Measurements from ENCODE around the gene STRIP2. TPM values are rescaled to one million over a fixed set of nuclear protein-coding genes. Genes with fewer than 3 reads are reported as not detected.

The STRIP2 gene
- total and polyA plus RNA-seq, 2 experiments from 2014 or later: 0.83 to 1.1 TPM

DNA sequence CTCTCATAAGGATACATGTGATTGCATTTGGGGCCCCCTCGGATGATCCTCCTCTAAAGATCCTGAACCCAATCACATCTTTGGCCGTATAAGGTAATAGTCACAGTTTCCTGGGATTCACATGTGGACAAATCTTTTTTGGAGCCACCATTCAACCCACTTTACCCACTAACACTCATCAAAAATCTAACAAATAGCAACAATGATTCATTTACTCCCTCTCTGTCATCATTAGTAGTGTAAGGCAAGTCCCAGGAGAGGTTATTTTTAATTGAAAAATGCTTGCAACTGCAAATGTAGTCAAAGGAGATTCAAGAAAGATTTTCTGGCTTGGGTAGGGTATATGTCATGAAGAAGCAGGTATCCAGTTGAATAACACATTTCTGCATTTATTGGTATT lies 58.2 kb downstream of the STRIP2 start:
- no peaks in the 10 kb centered on the region for H3K4me1 ChIP-seq (ENCODE audit: insufficient read depth)
- H3K27me3 ChIP-seq: no peaks in the 10 kb centered on the region
- no peaks in the 10 kb centered on the region for H3K79me2 ChIP-seq
- no peak for DNase-seq (ENCODE audit: low spot score)
- no peaks in the 10 kb centered on the region for H3K36me3 ChIP-seq (replicated peaks; ENCODE audit: insufficient read depth, low read depth)
- H3K4me2 ChIP-seq: no peak overlapping the region
- WGBS (ENCODE audit: low lambda C conversion rate, missing lambda C conversion rate): 90% methylated on average over 2 of the region's 2 CpGs
- no peaks in the 10 kb centered on the region for H4K20me1 ChIP-seq (ENCODE audit: insufficient read depth, poor library complexity, severe bottlenecking)
- no peak overlapping the region for H3K4me3 ChIP-seq
- no peaks in the 10 kb centered on the region for H3K9me3 ChIP-seq (ENCODE audit: low read depth)
- H2AFZ ChIP-seq: no peak overlapping the region
- no peak overlapping the region for H3K27ac ChIP-seq
- no peaks in the 10 kb centered on the region for H3K9me2 ChIP-seq (replicated peaks; ENCODE audit: insufficient read depth)
- TF ChIP-seq, protein P1, sequence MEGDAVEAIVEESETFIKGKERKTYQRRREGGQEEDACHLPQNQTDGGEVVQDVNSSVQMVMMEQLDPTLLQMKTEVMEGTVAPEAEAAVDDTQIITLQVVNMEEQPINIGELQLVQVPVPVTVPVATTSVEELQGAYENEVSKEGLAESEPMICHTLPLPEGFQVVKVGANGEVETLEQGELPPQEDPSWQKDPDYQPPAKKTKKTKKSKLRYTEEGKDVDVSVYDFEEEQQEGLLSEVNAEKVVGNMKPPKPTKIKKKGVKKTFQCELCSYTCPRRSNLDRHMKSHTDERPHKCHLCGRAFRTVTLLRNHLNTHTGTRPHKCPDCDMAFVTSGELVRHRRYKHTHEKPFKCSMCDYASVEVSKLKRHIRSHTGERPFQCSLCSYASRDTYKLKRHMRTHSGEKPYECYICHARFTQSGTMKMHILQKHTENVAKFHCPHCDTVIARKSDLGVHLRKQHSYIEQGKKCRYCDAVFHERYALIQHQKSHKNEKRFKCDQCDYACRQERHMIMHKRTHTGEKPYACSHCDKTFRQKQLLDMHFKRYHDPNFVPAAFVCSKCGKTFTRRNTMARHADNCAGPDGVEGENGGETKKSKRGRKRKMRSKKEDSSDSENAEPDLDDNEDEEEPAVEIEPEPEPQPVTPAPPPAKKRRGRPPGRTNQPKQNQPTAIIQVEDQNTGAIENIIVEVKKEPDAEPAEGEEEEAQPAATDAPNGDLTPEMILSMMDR (IDR thresholded peaks at IDR 0.05; ENCODE audit: poor library complexity): no peak
- TF ChIP-seq EZH2 (IDR thresholded peaks at IDR 0.05; ENCODE audit: borderline replicate concordance) (no peak), EZH2phosphoT487 (IDR thresholded peaks at IDR 0.05; ENCODE audit: low read depth, severe bottlenecking, unreplicated experiment) (no peak)

DNA sequence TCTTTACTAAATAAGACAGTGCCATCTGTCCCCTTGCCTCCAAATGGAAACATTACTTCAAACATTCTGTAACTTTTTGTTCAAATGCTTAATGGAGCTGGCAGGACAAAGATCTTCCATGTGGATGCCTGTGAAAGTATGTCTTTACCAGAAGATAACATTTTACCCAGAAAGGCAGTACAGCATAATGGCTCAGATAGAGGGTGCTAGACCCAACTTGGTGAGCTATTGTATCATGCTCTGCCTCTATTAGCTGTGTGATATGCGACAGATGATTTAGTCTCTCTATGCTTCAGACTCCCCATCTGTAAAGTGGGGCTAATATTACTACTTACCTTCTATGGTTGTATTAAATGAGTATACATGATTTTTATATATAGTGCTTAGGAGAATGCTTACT lies 59.3 kb downstream of the STRIP2 start:
- no peaks in the 10 kb centered on the region for H3K9me3 ChIP-seq (ENCODE audit: low read depth)
- H3K36me3 ChIP-seq (replicated peaks; ENCODE audit: insufficient read depth, low read depth): no peaks in the 10 kb centered on the region
- no peaks in the 10 kb centered on the region for H3K9me2 ChIP-seq (replicated peaks; ENCODE audit: insufficient read depth)
- no peaks in the 10 kb centered on the region for H3K79me2 ChIP-seq
- no peak for DNase-seq (ENCODE audit: low spot score)
- WGBS (ENCODE audit: low lambda C conversion rate, missing lambda C conversion rate): 96% methylated on average over 1 of the region's 1 CpG
- no peak overlapping the region for H3K4me3 ChIP-seq
- TF ChIP-seq, protein P1 (IDR thresholded peaks at IDR 0.05; ENCODE audit: poor library complexity): peak; percentile 18
- no peak for TF ChIP-seq EZH2phosphoT487 (IDR thresholded peaks at IDR 0.05; ENCODE audit: low read depth, severe bottlenecking, unreplicated experiment)
- no peaks in the 10 kb centered on the region for H3K4me1 ChIP-seq (ENCODE audit: insufficient read depth)
- no peaks in the 10 kb centered on the region for H4K20me1 ChIP-seq (ENCODE audit: insufficient read depth, poor library complexity, severe bottlenecking)
- no peak overlapping the region for H3K27ac ChIP-seq
- H2AFZ ChIP-seq: no peak overlapping the region
- no peaks in the 10 kb centered on the region for H3K27me3 ChIP-seq
- H3K4me2 ChIP-seq: no peak overlapping the region

DNA sequence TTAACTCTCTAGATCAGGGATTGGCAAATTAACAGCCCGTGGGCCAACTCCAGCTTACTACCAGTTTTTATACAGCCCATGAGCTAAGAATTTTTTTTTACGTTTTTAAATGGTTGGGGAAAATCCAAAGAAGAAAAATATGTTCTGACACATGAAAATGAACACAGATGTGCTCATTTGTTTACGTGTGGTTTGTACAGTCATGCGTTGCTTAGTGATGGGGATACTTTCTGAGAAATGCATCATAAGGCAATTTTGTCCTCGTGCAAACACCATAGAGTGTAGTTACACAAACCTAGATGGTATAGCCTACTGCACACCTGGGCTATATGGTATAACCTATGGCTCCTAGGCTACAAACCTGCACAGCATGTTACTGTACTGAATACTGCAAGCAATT lies 59.8 kb downstream of the STRIP2 start:
- peak; percentile 19 for DNase-seq (ENCODE audit: low spot score)
- H3K9me2 ChIP-seq (replicated peaks; ENCODE audit: insufficient read depth): no peaks in the 10 kb centered on the region
- H4K20me1 ChIP-seq (ENCODE audit: insufficient read depth, poor library complexity, severe bottlenecking): no peaks in the 10 kb centered on the region
- H3K36me3 ChIP-seq (replicated peaks; ENCODE audit: insufficient read depth, low read depth): no peaks in the 10 kb centered on the region
- H3K79me2 ChIP-seq: no peaks in the 10 kb centered on the region
- no peaks in the 10 kb centered on the region for H3K27me3 ChIP-seq
- H3K9me3 ChIP-seq (ENCODE audit: low read depth): no peaks in the 10 kb centered on the region
- H3K27ac ChIP-seq: no peak overlapping the region
- 71% methylated on average over 5 of the region's 5 CpGs for WGBS (ENCODE audit: low lambda C conversion rate, missing lambda C conversion rate)
- no peaks in the 10 kb centered on the region for H3K4me1 ChIP-seq (ENCODE audit: insufficient read depth)
- no peak overlapping the region for H2AFZ ChIP-seq
- H3K4me2 ChIP-seq: no peak overlapping the region
- no peak overlapping the region for H3K4me3 ChIP-seq
- TF ChIP-seq EZH2 (IDR thresholded peaks at IDR 0.05; ENCODE audit: borderline replicate concordance) (no peak), EZH2phosphoT487 (IDR thresholded peaks at IDR 0.05; ENCODE audit: low read depth, severe bottlenecking, unreplicated experiment) (no peak)
- TF ChIP-seq, protein P1 (IDR thresholded peaks at IDR 0.05; ENCODE audit: poor library complexity): no peak

DNA sequence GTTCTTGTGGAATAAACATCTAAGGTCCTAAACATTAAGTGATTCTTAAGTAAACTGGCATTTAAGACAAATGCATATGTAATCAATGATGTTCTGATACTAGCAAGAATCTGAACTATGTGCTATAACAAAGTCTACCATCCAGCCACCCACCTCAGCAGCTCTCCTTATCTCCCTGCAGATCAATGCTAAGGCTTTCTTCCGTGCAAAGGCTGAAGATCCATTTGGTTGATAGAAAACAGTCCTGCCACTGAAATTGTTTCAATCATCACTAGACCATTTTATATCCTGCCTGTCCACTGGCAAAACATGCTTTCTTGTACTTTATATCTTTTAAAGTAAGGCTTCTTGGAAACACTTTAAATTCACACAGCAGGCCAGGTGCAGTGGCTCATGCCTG lies 61.8 kb downstream of the STRIP2 start:
- WGBS (ENCODE audit: low lambda C conversion rate, missing lambda C conversion rate): 10% methylated on average over 1 of the region's 1 CpG
- DNase-seq (ENCODE audit: low spot score): no peak
- Histone ChIP-seq H3K9me3 (ENCODE audit: low read depth) (no peaks in the 10 kb centered on the region), H3K4me1 (ENCODE audit: insufficient read depth) (no peaks in the 10 kb centered on the region), H2AFZ (no peak overlapping the region), H3K27ac (no peak overlapping the region), H3K9me2 (replicated peaks; ENCODE audit: insufficient read depth) (no peaks in the 10 kb centered on the region), H3K4me3 (no peak overlapping the region), H3K4me2 (no peak overlapping the region), H3K36me3 (replicated peaks; ENCODE audit: insufficient read depth, low read depth) (no peaks in the 10 kb centered on the region), H3K27me3 (no peaks in the 10 kb centered on the region), H4K20me1 (ENCODE audit: insufficient read depth, poor library complexity, severe bottlenecking) (no peaks in the 10 kb centered on the region), H3K79me2 (no peaks in the 10 kb centered on the region)
- TF ChIP-seq EZH2 (IDR thresholded peaks at IDR 0.05; ENCODE audit: borderline replicate concordance) (no peak), EZH2phosphoT487 (IDR thresholded peaks at IDR 0.05; ENCODE audit: low read depth, severe bottlenecking, unreplicated experiment) (no peak)
- TF ChIP-seq, protein P1 (IDR thresholded peaks at IDR 0.05; ENCODE audit: poor library complexity): no peak
